Neural progenitor cell (in vitro differentiated cells): ENCODE measurements around the gene MAT2B. TPM values are rescaled to one million over a fixed set of nuclear protein-coding genes. Genes with fewer than 3 reads are reported as not detected.

Experiments used
- DNase-seq: peaks from one replicate; pipeline ENCODE4 v3.0.0-alpha.2; 2016; ENCODE audit warnings: low spot score
- H2AFZ ChIP-seq: fragments of 200-600 bp; sonication (generic); replicated peaks from 2 replicates; pipeline ENCODE4 v1.6.1; 2016; ENCODE audit warnings: antibody characterized with exemption
- H3F3A ChIP-seq: fragments of 200-600 bp; sonication (generic); 2 replicates; pipeline ENCODE4 v1.6.1; 2016; ENCODE audit warnings: antibody characterized with exemption, low read depth
- H3K27ac ChIP-seq: fragments of 200-600 bp; sonication (generic); 2 replicates; pipeline ENCODE4 v1.5.1; 2016; ENCODE audit warnings: mild to moderate bottlenecking
- H3K27me3 ChIP-seq: fragments of 200-600 bp; sonication (generic); 2 replicates; pipeline ENCODE4 v1.6.1; 2016; ENCODE audit warnings: mild to moderate bottlenecking, moderate library complexity
- H3K36me3 ChIP-seq: fragments of 200-600 bp; sonication (generic); 2 replicates; pipeline ENCODE4 v1.5.1; 2016
- H3K4me1 ChIP-seq: fragments of 200-600 bp; sonication (generic); 2 replicates; pipeline ENCODE4 v1.6.1; 2016; ENCODE audit warnings: mixed run types
- H3K4me2 ChIP-seq: fragments of 200-600 bp; sonication (generic); 2 replicates; pipeline ENCODE4 v1.6.1; 2016
- H3K4me3 ChIP-seq: fragments of 200-600 bp; sonication (generic); 2 replicates; pipeline ENCODE4 v1.5.1; 2016
- H3K79me2 ChIP-seq: fragments of 200-600 bp; sonication (generic); 2 replicates; pipeline ENCODE4 v1.6.1; 2016; ENCODE audit warnings: low read depth
- H3K9ac ChIP-seq: fragments of 200-600 bp; sonication (generic); 2 replicates; pipeline ENCODE4 v1.6.1; 2016
- H3K9me3 ChIP-seq: fragments of 200-600 bp; sonication (generic); 2 replicates; pipeline ENCODE4 v1.5.1; 2016; ENCODE audit warnings: low read depth
- H4K20me1 ChIP-seq: fragments of 200-600 bp; sonication (generic); 2 replicates; pipeline ENCODE4 v1.6.1; 2016; ENCODE audit warnings: low read depth
- H3K27ac Mint-ChIP-seq: 3 replicates; pipeline ENCODE4 v1.8.0; 2021; ENCODE audit warnings: mixed read lengths
- H3K27me3 Mint-ChIP-seq: 2 replicates; pipeline ENCODE4 v1.8.0; 2022; ENCODE audit warnings: low read depth, mild to moderate bottlenecking, inconsistent platforms, moderate library complexity, mixed read lengths; ENCODE audit not compliant: insufficient read depth
- H3K36me3 Mint-ChIP-seq: 3 replicates; pipeline ENCODE4 v1.8.0; 2021; ENCODE audit warnings: mixed read lengths
- H3K4me1 Mint-ChIP-seq: 3 replicates; pipeline ENCODE4 v1.8.0; 2021; ENCODE audit warnings: mixed read lengths
- H3K4me3 Mint-ChIP-seq: 3 replicates; pipeline ENCODE4 v1.8.0; 2021; ENCODE audit warnings: mild to moderate bottlenecking, moderate library complexity, mixed read lengths
- H3K9me3 Mint-ChIP-seq: 3 replicates; pipeline ENCODE4 v1.8.0; 2020; ENCODE audit warnings: mixed read lengths
- EZH2 ChIP-seq: fragments of 200-600 bp; sonication (generic); IDR thresholded peaks from 2 replicates; pipeline ENCODE4 v1.6.1; 2017; ENCODE audit warnings: antibody characterized with exemption, mild to moderate bottlenecking, moderate library complexity
- EZH2phosphoT487 ChIP-seq: fragments of 200-600 bp; sonication (generic); IDR thresholded peaks from 2 replicates; pipeline ENCODE4 v1.6.1; 2017; ENCODE audit warnings: antibody characterized with exemption
- total RNA-seq: library from RNA; depleted of rRNA; stranded (reverse); fragments of >200 nt; gene quantifications from 2 replicates; pipeline ENCODE4 v1.2.3, GENCODE V29; 2015; ENCODE audit warnings: low replicate concordance
- TF ChIP-seq, protein P1 (sequence below): fragments of 200-600 bp; sonication (generic); IDR thresholded peaks from 2 replicates; pipeline ENCODE4 v1.5.1; 2017; ENCODE audit warnings: antibody characterized with exemption, mild to moderate bottlenecking

MAT2B gene
- total RNA-seq, 1 donor from 2014 or later = 69.0 TPM

GRCh38 chr5:163460562-163461171 lies 44.8 kb upstream of the MAT2B start, which contains the start of gene HMMR:
TSS of gene HMMR (plus strand) at chr5:163460632. CDS start at chr5:163460693, 61 bp downstream.
- Mint-ChIP-seq H3K27ac (peak within 1 kb of the TSS; percentile 98), H3K27me3 (peaks cover 4% of the 10 kb centered on the region), H3K36me3 (peaks cover 15% of the 10 kb centered on the region), H3K4me3 (peak within 1 kb of the TSS; percentile 95), H3K9me3 (no peaks in the 10 kb centered on the region), H3K4me1 (peaks cover 29% of the 10 kb centered on the region)
- Histone ChIP-seq H3K4me1 (peaks cover 18% of the 10 kb centered on the region), H3K36me3 (peaks cover 28% of the 10 kb centered on the region), H3K79me2 (peaks cover 85% of the 10 kb centered on the region), H3F3A (peaks cover 34% of the 10 kb centered on the region), H3K27me3 (no peaks in the 10 kb centered on the region), H3K9me3 (no peaks in the 10 kb centered on the region), H3K4me3 (peak within 1 kb of the TSS; percentile 69), H3K27ac (peak within 1 kb of the TSS; percentile 99), H3K9ac (peak within 1 kb of the TSS; percentile 72), H3K4me2 (peak within 1 kb of the TSS; percentile 92), H2AFZ (peak within 1 kb of the TSS; percentile 83), H4K20me1 (no peaks in the 10 kb centered on the region)
- TF ChIP-seq EZH2 (no peak), EZH2phosphoT487 (no peak)
- TF ChIP-seq, protein P1, sequence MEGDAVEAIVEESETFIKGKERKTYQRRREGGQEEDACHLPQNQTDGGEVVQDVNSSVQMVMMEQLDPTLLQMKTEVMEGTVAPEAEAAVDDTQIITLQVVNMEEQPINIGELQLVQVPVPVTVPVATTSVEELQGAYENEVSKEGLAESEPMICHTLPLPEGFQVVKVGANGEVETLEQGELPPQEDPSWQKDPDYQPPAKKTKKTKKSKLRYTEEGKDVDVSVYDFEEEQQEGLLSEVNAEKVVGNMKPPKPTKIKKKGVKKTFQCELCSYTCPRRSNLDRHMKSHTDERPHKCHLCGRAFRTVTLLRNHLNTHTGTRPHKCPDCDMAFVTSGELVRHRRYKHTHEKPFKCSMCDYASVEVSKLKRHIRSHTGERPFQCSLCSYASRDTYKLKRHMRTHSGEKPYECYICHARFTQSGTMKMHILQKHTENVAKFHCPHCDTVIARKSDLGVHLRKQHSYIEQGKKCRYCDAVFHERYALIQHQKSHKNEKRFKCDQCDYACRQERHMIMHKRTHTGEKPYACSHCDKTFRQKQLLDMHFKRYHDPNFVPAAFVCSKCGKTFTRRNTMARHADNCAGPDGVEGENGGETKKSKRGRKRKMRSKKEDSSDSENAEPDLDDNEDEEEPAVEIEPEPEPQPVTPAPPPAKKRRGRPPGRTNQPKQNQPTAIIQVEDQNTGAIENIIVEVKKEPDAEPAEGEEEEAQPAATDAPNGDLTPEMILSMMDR = no peak
- DNase-seq = peak; percentile 59

GRCh38 chr5:163463063-163463435 lies 42.4 kb upstream of the MAT2B start:
- Histone ChIP-seq H3K36me3 (peaks cover 23% of the 10 kb centered on the region), H3K4me1 (peaks cover 18% of the 10 kb centered on the region), H3K9ac (no peak overlapping the region), H3K27me3 (no peaks in the 10 kb centered on the region), H2AFZ (no peak overlapping the region), H3K27ac (no peak overlapping the region), H4K20me1 (no peaks in the 10 kb centered on the region), H3K4me3 (peak overlapping the region; percentile 2), H3K4me2 (peak overlapping the region; percentile 79), H3K9me3 (no peaks in the 10 kb centered on the region), H3K79me2 (peaks cover 77% of the 10 kb centered on the region), H3F3A (peaks cover 37% of the 10 kb centered on the region)
- H3K9me3 Mint-ChIP-seq = no peaks in the 10 kb centered on the region
- no peak for DNase-seq
- peaks cover 16% of the 10 kb centered on the region for H3K4me1 Mint-ChIP-seq
- peaks cover 3% of the 10 kb centered on the region for H3K36me3 Mint-ChIP-seq
- peaks cover 4% of the 10 kb centered on the region for H3K27me3 Mint-ChIP-seq
- H3K4me3 Mint-ChIP-seq = no peak overlapping the region
- no peak overlapping the region for H3K27ac Mint-ChIP-seq
- no peak for TF ChIP-seq EZH2
- no peak for TF ChIP-seq EZH2phosphoT487
- TF ChIP-seq, protein P1 = no peak

GRCh38 chr5:163467682-163468081 lies 37.7 kb upstream of the MAT2B start:
- no peak for DNase-seq
- no peaks in the 10 kb centered on the region for H3K9me3 Mint-ChIP-seq
- Histone ChIP-seq H2AFZ (no peak overlapping the region), H3K4me2 (no peak overlapping the region), H3K36me3 (peaks cover 23% of the 10 kb centered on the region), H3F3A (peaks cover 3% of the 10 kb centered on the region), H3K9me3 (no peaks in the 10 kb centered on the region), H3K4me3 (no peak overlapping the region), H3K9ac (no peak overlapping the region), H3K79me2 (peaks cover 43% of the 10 kb centered on the region), H3K4me1 (peaks cover 6% of the 10 kb centered on the region), H4K20me1 (no peaks in the 10 kb centered on the region), H3K27ac (peak overlapping the region; percentile 11), H3K27me3 (no peaks in the 10 kb centered on the region)
- H3K4me3 Mint-ChIP-seq = no peak overlapping the region
- no peaks in the 10 kb centered on the region for H3K27me3 Mint-ChIP-seq
- no peak overlapping the region for H3K27ac Mint-ChIP-seq
- peaks cover 18% of the 10 kb centered on the region for H3K36me3 Mint-ChIP-seq
- peaks cover 6% of the 10 kb centered on the region for H3K4me1 Mint-ChIP-seq
- TF ChIP-seq, protein P1 = no peak
- TF ChIP-seq EZH2phosphoT487 (no peak), EZH2 (no peak)
